Measurements from ENCODE around the gene MIDN. TPM values are rescaled to one million over a fixed set of nuclear protein-coding genes. Genes with fewer than 3 reads are reported as not detected.

The MIDN gene
- total and polyA plus RNA-seq, 10 of the 15 experiments (the other 5 are each of a cell fraction or from before 2014, with no cell fraction given), result 0.38 to 51.5 (median 7.2) TPM

- in situ Hi-C loops (cut with MboI), result no loop called here
- RAD21 ChIA-PET (ENCODE audit: unreplicated experiment), result no interaction called here
- BruUV-seq (replicated peaks), result no TSS peak
Observed at GRCh38 chr19:1234051-1234954, 14.1 kb upstream of the MIDN start.

GRCh38 chr19:1234955-1235380, 13.4 kb upstream of the MIDN start:
- no peaks in the 10 kb centered on the region; the same call in 2 of the 3 replicates for H3K9me3 ChIP-seq (replicated peaks; ENCODE audit: control insufficient read depth, insufficient read depth, low read length)
- H3K4me3 ChIP-seq, result no peak overlapping the region
- no peak overlapping the region for H3K4me2 ChIP-seq (ENCODE audit: control insufficient read depth, insufficient read depth)
- ChIA-PET RAD21 (ENCODE audit: unreplicated experiment) (no interaction called here), POLR2A (no interaction called here), SMC1A (ENCODE audit: uncharacterized antibody, unreplicated experiment) (no interaction called here), CTCF (no interaction called here)
- no TSS peak for BruUV-seq (replicated peaks)
- H3K36me3 ChIP-seq (ENCODE audit: control insufficient read depth in 2 of 2, insufficient read depth in 2 of 2, low read length in 1 of 2), result no peaks in the 10 kb centered on the region
- WGBS (ENCODE audit: insufficient coverage, insufficient replicate concordance, low lambda C conversion rate, missing lambda C conversion rate), result 69% methylated on average over 42 of the region's 43 CpGs
- TF ChIP-seq SPI1 (IDR thresholded peaks at IDR 0.05; ENCODE audit: borderline replicate concordance, insufficient read depth, low read depth, low read length) (no peak), RAD51 (IDR thresholded peaks at IDR 0.05) (no peak), LARP7 (IDR thresholded peaks at IDR 0.05) (no peak), PAX8 (IDR thresholded peaks at IDR 0.05) (no peak), NRF1 (conservative IDR thresholded peaks at IDR 0.05; ENCODE audit: low read depth, low read length) (no peak)
- H4K20me1 ChIP-seq (ENCODE audit: control insufficient read depth, insufficient read depth), result no peaks in the 10 kb centered on the region
- ATAC-seq, result no peak
- DNase-seq (ENCODE audit: low read depth, low spot score), result no peak
- H3K9ac ChIP-seq (ENCODE audit: control insufficient read depth, insufficient read depth, low read length), result no peak overlapping the region
- intact Hi-C loops (cut with micrococcal nuclease; ENCODE audit: unreplicated experiment), result no loop called here
- in situ Hi-C loops (cut with MboI), result no loop called here
- H3K4me1 ChIP-seq (ENCODE audit: control insufficient read depth, insufficient read depth, low read length), result no peaks in the 10 kb centered on the region
- H3K27me3 ChIP-seq (replicated peaks in 1 of 2; ENCODE audit: control insufficient read depth in 2 of 2, insufficient read depth in 2 of 2, low read length in 1 of 2), result peaks cover 0 to 10% of the 10 kb centered on the region in 2 experiments; a peak in 3 of 4 replicates
- H3K79me2 ChIP-seq (ENCODE audit: control insufficient read depth, insufficient read depth, low read length), result no peaks in the 10 kb centered on the region
- no peak for FAIRE-seq
- no peak overlapping the region for H2AFZ ChIP-seq (ENCODE audit: control insufficient read depth, low read depth, low read length)
- H3K27ac ChIP-seq (ENCODE audit: control insufficient read depth, insufficient read depth), result no peak overlapping the region

More at GRCh38 chr19:1234051-1234954, 14.1 kb upstream of the MIDN start:
- no peak overlapping the region for H3K4me2 ChIP-seq (ENCODE audit: control insufficient read depth, insufficient read depth)
- no peaks in the 10 kb centered on the region for H3K4me1 ChIP-seq (ENCODE audit: control insufficient read depth, insufficient read depth, low read length)
- no peak for DNase-seq (ENCODE audit: low read depth, low spot score)
- H4K20me1 ChIP-seq (ENCODE audit: control insufficient read depth, insufficient read depth), result no peaks in the 10 kb centered on the region
- no peaks in the 10 kb centered on the region for H3K79me2 ChIP-seq (ENCODE audit: control insufficient read depth, insufficient read depth, low read length)
- WGBS (ENCODE audit: insufficient coverage, insufficient replicate concordance, low lambda C conversion rate, missing lambda C conversion rate), result 58% methylated on average over 39 of the region's 45 CpGs
- no peak for TF ChIP-seq POU2F2 (IDR thresholded peaks at IDR 0.05; ENCODE audit: borderline replicate concordance, low read depth, low read length)
- CTCF ChIA-PET, result no interaction called here
- peaks cover 0 to 10% of the 10 kb centered on the region in 2 experiments; a peak in 3 of 4 replicates for H3K27me3 ChIP-seq (replicated peaks in 1 of 2; ENCODE audit: control insufficient read depth in 2 of 2, insufficient read depth in 2 of 2, low read length in 1 of 2)
- H3K9me3 ChIP-seq (replicated peaks; ENCODE audit: control insufficient read depth, insufficient read depth, low read length), result no peaks in the 10 kb centered on the region; the same call in 2 of the 3 replicates
- no peaks in the 10 kb centered on the region for H3K36me3 ChIP-seq (ENCODE audit: control insufficient read depth in 2 of 2, insufficient read depth in 2 of 2, low read length in 1 of 2)
- no peak for ATAC-seq
- no peak overlapping the region for H2AFZ ChIP-seq (ENCODE audit: control insufficient read depth, low read depth, low read length)
- SMC1A ChIA-PET (ENCODE audit: uncharacterized antibody, unreplicated experiment), result no interaction called here
- no peak overlapping the region for H3K9ac ChIP-seq (ENCODE audit: control insufficient read depth, insufficient read depth, low read length)
- H3K27ac ChIP-seq (ENCODE audit: control insufficient read depth, insufficient read depth), result no peak overlapping the region
- intact Hi-C loops (cut with micrococcal nuclease; ENCODE audit: unreplicated experiment), result no loop called here
- no peak overlapping the region for H3K4me3 ChIP-seq
- FAIRE-seq, result no peak
- POLR2A ChIA-PET, result no interaction called here

Measured in GM12878 (cell line).